ENCODE results near the gene BAHCC1. TPM values are rescaled to one million over a fixed set of nuclear protein-coding genes. Genes with fewer than 3 reads are reported as not detected.

BAHCC1 gene
- total and polyA plus RNA-seq, 9 of the 15 experiments (the other 6 are each of a cell fraction or from before 2014, with no cell fraction given): 0.14 to 26.9 (median 5.0) TPM

DNA sequence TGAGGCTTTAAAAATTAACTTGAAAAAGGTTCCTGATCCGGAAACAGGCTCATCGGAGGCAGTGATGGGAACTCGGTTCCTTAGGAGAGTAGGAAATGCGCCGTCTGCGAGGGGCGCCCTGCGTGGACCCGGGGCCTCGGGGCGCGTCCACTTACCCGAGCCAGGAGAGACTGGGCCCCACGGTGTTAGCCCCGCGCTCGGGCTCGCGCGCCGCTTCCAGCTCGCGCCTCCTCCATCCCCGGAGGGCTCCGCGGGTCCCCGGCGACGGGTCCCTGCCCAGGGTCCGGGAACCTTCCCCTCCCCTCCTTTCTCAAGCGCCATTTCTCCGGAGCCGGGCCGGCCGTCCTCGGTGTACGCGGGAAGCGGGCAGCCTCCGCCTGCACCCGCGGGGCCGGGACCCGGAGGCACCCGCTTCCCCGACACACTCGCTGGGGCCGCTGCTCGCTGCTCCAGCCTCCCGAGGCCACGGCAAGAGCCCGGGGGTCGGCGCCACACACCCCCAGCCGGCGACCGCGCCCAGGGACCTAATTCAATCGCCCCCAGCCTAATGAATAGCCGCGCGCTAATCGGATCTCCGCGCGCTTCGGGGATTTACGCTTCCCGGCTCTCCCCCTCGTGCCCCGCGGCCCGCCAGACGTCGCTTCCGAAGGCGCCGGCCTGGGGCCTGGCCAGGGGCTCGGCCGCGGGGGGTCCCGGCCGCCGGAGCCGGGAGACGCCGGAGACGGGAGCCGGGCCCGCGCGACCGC lies 2.2 kb upstream of the BAHCC1 start (continued):
- TF ChIP-seq, protein P1, sequence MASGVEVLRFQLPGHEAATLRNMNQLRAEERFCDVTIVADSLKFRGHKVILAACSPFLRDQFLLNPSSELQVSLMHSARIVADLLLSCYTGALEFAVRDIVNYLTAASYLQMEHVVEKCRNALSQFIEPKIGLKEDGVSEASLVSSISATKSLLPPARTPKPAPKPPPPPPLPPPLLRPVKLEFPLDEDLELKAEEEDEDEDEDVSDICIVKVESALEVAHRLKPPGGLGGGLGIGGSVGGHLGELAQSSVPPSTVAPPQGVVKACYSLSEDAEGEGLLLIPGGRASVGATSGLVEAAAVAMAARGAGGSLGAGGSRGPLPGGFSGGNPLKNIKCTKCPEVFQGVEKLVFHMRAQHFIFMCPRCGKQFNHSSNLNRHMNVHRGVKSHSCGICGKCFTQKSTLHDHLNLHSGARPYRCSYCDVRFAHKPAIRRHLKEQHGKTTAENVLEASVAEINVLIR (CRISPR knock-in tag; IDR thresholded peaks at IDR 0.05): no peak
- TF ChIP-seq ZNF695 (CRISPR knock-in tag; IDR thresholded peaks at IDR 0.05) (no peak), MAZ (CRISPR knock-in tag; conservative IDR thresholded peaks at IDR 0.05 in 1 of 2, IDR thresholded peaks at IDR 0.05 in 1 of 2) (peak in 1 of 2 experiments; percentile 9; a peak in 1 of 4 replicates), ETS2 (tag; IDR thresholded peaks at IDR 0.05; ENCODE audit: borderline replicate concordance, poor library complexity, severe bottlenecking) (no peak), DPF2 (IDR thresholded peaks at IDR 0.05) (no peak), ZNF766 (CRISPR knock-in tag; conservative IDR thresholded peaks at IDR 0.05) (0 out of 2 replicates have a peak, but pooled peaks have one; percentile 5), DDX20 (tag; IDR thresholded peaks at IDR 0.05; ENCODE audit: low read depth) (no peak), FOXA3 (CRISPR knock-in tag; conservative IDR thresholded peaks at IDR 0.05 in 1 of 2, IDR thresholded peaks at IDR 0.05 in 1 of 2) (no peak), UBTF (IDR thresholded peaks at IDR 0.05; ENCODE audit: borderline replicate concordance in 1 of 2, low read depth in 2 of 2, low read length in 2 of 2) (0 out of 4 replicates have a peak, but pooled peaks of 1 of the 2 experiments have one; percentile 30), SMAD4 (CRISPR knock-in tag; conservative IDR thresholded peaks at IDR 0.05) (no peak), E2F6 (IDR thresholded peaks at IDR 0.05; ENCODE audit: borderline replicate concordance in 1 of 2, extremely low read depth in 1 of 2, insufficient read depth in 1 of 2, insufficient read length in 1 of 2, low read depth in 1 of 2, low read length in 1 of 2, poor library complexity in 1 of 2, severe bottlenecking in 1 of 2) (peak in 1 of 2 experiments; percentile 79), CREB3L1 (IDR thresholded peaks at IDR 0.05; ENCODE audit: borderline replicate concordance, low read depth) (no peak), CHCHD3 (CRISPR knock-in tag; IDR thresholded peaks at IDR 0.05) (no peak), RCOR1 (IDR thresholded peaks at IDR 0.05; ENCODE audit: borderline replicate concordance in 1 of 2, low read depth in 2 of 2, low read length in 2 of 2) (no peak), KLF1 (tag; IDR thresholded peaks at IDR 0.05) (no peak), ETV1 (tag; conservative IDR thresholded peaks at IDR 0.05; ENCODE audit: low read depth) (no peak), PHF8 (IDR thresholded peaks at IDR 0.05; ENCODE audit: borderline replicate concordance, low read length) (no peak), TAF15 (IDR thresholded peaks at IDR 0.05; ENCODE audit: low read depth, low read length) (no peak), XRCC4 (IDR thresholded peaks at IDR 0.05; ENCODE audit: extremely low read depth, insufficient read depth, insufficient read length) (no peak), MCM5 (IDR thresholded peaks at IDR 0.05; ENCODE audit: low read depth) (no peak)
